Common myeloid progenitor, CD34-positive (primary cell): Measurements from ENCODE around the gene CCDC74B.
A peak's percentile ranks its signal among the peaks of the same experiment; 100 is the strongest.
"Not testable (repeated sequence)": the region's sequence is repeated elsewhere in the genome, so short reads cannot be mapped to it uniquely, and the experiment has no call there.

Experiments used
- CTCF ChIA-PET: fragments of 350-600 bp; sonication (Branson Sonifier 250); formaldehyde crosslinking; loops from one replicate; lab custom pipeline; 2021; ENCODE audit warnings: antibody characterized with exemption; lab: Charles Lee
- POLR2A ChIA-PET: fragments of 350-600 bp; sonication (Branson Sonifier 250); formaldehyde crosslinking; loops from one replicate; lab custom pipeline; 2021; ENCODE audit warnings: antibody characterized with exemption; lab: Charles Lee
- DNase-seq, 3 donors: peaks; one replicate each; pipeline versions ENCODE4 v3.0.0 to v3.0.0-alpha.2; 2013
- H3K27ac ChIP-seq, 2 experiments: 1 replicate in 1 of 2; 2 replicates in 1 of 2; pipeline ENCODE4 v1.7.0; 2013; ENCODE audit warnings: inconsistent platforms in 2 of 2, low read length in 2 of 2, mild to moderate bottlenecking in 2 of 2, low read depth in 1 of 2, moderate library complexity in 1 of 2; ENCODE audit not compliant: severe bottlenecking in 2 of 2, insufficient read depth in 1 of 2, poor library complexity in 1 of 2
- H3K27me3 ChIP-seq, 5 experiments: replicated peaks in 2 of 5; 1 replicate in 3 of 5; 2 replicates in 2 of 5; pipeline versions ENCODE4 v1.6.1 to v1.7.0; 2013; ENCODE audit warnings: low read length in 4 of 5, mild to moderate bottlenecking in 2 of 5, moderate library complexity in 2 of 5, inconsistent platforms in 1 of 5; ENCODE audit not compliant: insufficient read depth in 5 of 5, control insufficient read depth in 4 of 5
- H3K36me3 ChIP-seq, 4 experiments: 1 replicate in 2 of 4; 2 replicates in 2 of 4; pipeline versions ENCODE4 v1.6.1 to v1.7.0; 2013; ENCODE audit warnings: low read length in 3 of 4, control low read depth in 1 of 4, mild to moderate bottlenecking in 1 of 4; ENCODE audit not compliant: control insufficient read depth in 4 of 4, insufficient read depth in 4 of 4
- H3K4me1 ChIP-seq, 4 experiments: 1 replicate in 3 of 4; 2 replicates in 1 of 4; pipeline versions ENCODE4 v1.6.1 to v1.7.1; 2013; ENCODE audit warnings: low read length in 3 of 4, mild to moderate bottlenecking in 3 of 4, control low read depth in 1 of 4, inconsistent platforms in 1 of 4, moderate library complexity in 1 of 4; ENCODE audit not compliant: control insufficient read depth in 4 of 4, insufficient read depth in 4 of 4; ENCODE audit errors: control extremely low read depth in 1 of 4
- H3K4me3 ChIP-seq, 7 experiments: 1 replicate in 4 of 7; 2 replicates in 3 of 7; pipeline versions ENCODE4 v1.5.1 to v1.7.0; 2013; ENCODE audit warnings: mild to moderate bottlenecking in 7 of 7, low read length in 6 of 7, moderate library complexity in 6 of 7, inconsistent platforms in 2 of 7, low read depth in 2 of 7, control low read depth in 1 of 7; ENCODE audit not compliant: insufficient read depth in 4 of 7, control insufficient read depth in 1 of 7; ENCODE audit errors: extremely low read depth in 1 of 7
- H3K9me3 ChIP-seq, 5 experiments: 1 replicate in 4 of 5; 2 replicates in 1 of 5; pipeline versions ENCODE4 v1.6.1 to v1.7.1; 2013; ENCODE audit warnings: low read length in 4 of 5, mild to moderate bottlenecking in 2 of 5, inconsistent platforms in 1 of 5, low read depth in 1 of 5, moderate library complexity in 1 of 5; ENCODE audit not compliant: control insufficient read depth in 4 of 5, insufficient read depth in 2 of 5; ENCODE audit errors: control extremely low read depth in 1 of 5
- WGBS: methylation state at CpG from one replicate; pipeline ENCODE4 v1.1.5; 2013; ENCODE audit not compliant: insufficient coverage; 5-methylcytosine and 5-hydroxymethylcytosine counted together

CCDC74B gene

DNA sequence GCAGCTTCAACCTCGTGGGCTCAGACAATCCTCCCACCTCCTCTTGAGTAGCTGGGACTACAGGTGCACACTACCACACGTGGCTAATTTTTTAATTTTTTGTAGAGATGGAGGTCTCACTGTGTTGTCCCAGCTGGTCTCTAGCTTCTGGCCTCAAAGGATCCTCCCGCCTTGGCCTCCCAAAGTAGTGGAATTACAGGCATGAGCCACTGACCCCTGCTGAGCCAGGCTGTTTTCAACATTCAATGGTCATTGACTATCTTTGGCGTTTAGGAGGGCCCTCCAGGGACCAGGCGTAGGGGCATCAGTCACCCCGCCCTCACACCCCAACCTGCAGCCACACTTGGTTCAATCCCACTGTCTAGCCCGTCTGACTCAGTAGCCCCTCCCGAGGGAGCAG lies 42.4 kb upstream of the CCDC74B start:
- WGBS, result 97% methylated on average over 5 of the region's 8 CpGs
- Histone ChIP-seq H3K9me3 (no peaks in the 10 kb centered on the region), H3K27me3 (no peaks in the 10 kb centered on the region), H3K27ac (no peak overlapping the region), H3K4me3 (no peak overlapping the region), H3K36me3 (peaks cover 3 to 27% (median 18%) of the 10 kb centered on the region in 4 experiments), H3K4me1 (peaks cover 0 to 14% (median 12%) of the 10 kb centered on the region in 4 experiments)
- ChIA-PET CTCF (no interaction called here), POLR2A (no interaction called here)
- no peak for DNase-seq

DNA sequence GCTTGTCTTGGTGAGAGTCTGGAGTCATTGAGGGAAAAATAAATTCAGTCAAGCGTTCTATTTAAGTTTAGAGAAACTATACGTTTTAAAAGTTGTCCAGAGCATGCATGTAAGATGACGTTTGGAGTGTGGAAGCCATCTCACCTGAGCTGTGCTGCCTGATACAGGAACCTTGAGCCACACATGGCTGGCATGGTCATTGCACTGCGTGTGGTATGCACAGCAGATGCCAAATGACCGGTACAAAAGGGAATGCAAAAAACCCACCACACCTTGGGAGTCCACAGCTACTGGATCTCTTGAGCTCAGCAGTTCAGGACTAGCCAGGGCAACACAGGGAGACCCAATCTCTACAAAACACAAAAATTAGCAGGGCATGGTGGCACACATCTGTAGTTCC lies 41.5 kb upstream of the CCDC74B start:
- ChIA-PET POLR2A (no interaction called here), CTCF (no interaction called here)
- no peak overlapping the region for H3K27ac ChIP-seq
- no peaks in the 10 kb centered on the region for H3K27me3 ChIP-seq
- H3K4me3 ChIP-seq, result no peak overlapping the region
- peaks cover 0 to 14% (median 12%) of the 10 kb centered on the region in 4 experiments for H3K4me1 ChIP-seq
- H3K36me3 ChIP-seq, result peaks cover 3 to 25% (median 17%) of the 10 kb centered on the region in 4 experiments
- WGBS, result 100% methylated on average over 4 of the region's 5 CpGs
- H3K9me3 ChIP-seq, result no peaks in the 10 kb centered on the region
- no peak for DNase-seq

DNA sequence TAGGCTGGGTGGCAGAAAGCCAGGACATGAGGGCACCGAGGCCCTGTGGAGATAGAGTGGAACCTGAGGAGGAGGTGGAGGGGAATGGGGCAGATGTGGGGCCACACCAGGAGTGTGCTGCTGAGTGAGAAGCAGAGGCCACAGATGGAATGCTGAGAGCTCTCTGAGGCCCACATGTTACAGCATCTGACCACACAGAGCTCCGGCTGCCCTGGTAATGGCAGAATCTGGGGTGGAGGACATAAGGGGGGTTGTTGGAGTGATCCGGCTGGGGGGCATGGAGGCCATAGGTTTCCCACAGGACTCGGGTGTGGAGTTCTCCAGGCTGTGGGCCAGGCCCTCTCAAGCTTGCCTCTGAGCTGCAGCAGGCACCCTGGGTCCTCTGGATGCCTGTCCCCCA lies 41.0 kb upstream of the CCDC74B start:
- no peak for DNase-seq
- ChIA-PET CTCF (no interaction called here), POLR2A (no interaction called here)
- Histone ChIP-seq H3K36me3 (peaks cover 3 to 21% (median 15%) of the 10 kb centered on the region in 4 experiments), H3K27ac (no peak overlapping the region), H3K4me1 (peaks cover 0 to 15% (median 14%) of the 10 kb centered on the region in 4 experiments), H3K4me3 (no peak overlapping the region), H3K27me3 (no peaks in the 10 kb centered on the region), H3K9me3 (no peaks in the 10 kb centered on the region)
- WGBS, result 100% methylated on average over 2 of the region's 4 CpGs

DNA sequence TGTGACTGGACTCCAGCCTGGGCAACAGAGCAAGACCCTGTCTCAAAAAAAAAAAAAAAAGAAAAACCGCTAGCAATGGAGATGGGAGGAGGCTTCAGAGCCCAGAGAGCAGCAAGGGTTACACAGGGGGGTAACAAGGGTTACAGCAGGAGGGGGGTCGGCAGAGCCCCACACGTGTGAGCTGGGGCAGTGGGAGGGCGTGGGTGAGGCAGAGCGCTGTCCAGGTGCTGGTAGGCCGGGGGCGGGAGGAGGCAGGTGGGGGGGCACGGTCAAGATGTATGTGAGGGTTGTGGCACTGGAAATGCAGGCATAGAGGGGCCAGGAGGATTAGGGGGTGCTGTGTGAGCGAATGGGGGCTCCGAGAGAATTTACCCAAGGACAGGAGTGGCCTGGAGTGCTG lies 40.5 kb upstream of the CCDC74B start:
- POLR2A ChIA-PET, result no interaction called here
- CTCF ChIA-PET, result no interaction called here
- H3K4me1 ChIP-seq, result peaks cover 0 to 20% (median 18%) of the 10 kb centered on the region in 4 experiments
- peaks cover 3 to 21% (median 15%) of the 10 kb centered on the region in 4 experiments for H3K36me3 ChIP-seq
- H3K27ac ChIP-seq, result no peak overlapping the region
- H3K4me3 ChIP-seq, result no peak overlapping the region
- no peaks in the 10 kb centered on the region for H3K27me3 ChIP-seq
- H3K9me3 ChIP-seq, result no peaks in the 10 kb centered on the region
- 98% methylated on average over 8 of the region's 10 CpGs for WGBS
- DNase-seq, result no peak

DNA sequence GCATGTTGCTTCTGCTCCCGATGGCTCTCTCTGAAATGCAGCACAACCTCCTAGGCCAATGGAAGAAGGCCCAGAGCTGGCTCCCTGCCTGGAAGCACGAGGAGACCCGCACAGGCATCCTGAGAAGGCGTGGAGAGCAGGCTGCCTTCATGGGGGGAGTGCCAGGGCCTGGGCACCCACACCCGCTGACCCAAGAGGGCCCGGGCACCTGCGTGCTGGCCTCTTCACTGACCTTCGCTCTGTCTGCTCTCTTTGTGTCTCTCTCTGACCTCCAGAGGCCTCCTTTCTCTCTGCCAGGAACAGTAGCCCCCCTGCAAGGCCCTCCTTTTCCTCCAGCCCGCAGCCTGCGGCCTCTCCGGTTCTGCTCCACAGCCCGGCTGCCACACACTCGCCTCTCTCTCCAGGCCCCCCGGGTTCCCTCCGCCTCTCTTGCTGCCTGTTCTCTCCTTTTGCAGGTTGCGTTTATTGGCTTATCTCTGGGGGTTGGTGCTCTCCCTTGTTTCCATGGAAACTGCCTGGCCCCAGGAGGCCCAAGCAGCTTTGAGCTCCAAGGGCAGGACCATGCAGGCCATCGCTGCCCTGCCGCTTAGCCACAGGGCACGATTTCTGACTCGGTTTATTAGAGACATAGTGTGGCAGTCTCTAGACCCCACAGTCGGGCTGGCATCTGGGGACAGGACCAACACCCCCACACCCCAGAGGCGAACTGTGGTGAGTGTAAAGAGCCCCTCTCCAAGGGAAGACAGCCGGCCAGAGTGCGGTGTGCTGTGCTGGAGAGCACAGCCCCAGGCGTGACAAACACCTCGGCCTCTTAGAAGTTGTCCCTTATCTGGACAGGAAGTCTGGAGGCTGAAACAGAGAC lies 38.8 kb upstream of the CCDC74B start:
- H3K36me3 ChIP-seq, result peaks cover 3 to 18% (median 9%) of the 10 kb centered on the region in 4 experiments
- WGBS, result 91% methylated on average over 20 of the region's 26 CpGs
- peak overlapping the region in 1 of 2 experiments; percentile 73 for H3K27ac ChIP-seq
- DNase-seq, result no peak
- H3K4me1 ChIP-seq, result peaks cover 0 to 24% (median 23%) of the 10 kb centered on the region in 4 experiments
- ChIA-PET CTCF (no interaction called here), POLR2A (no interaction called here)
- no peaks in the 10 kb centered on the region for H3K9me3 ChIP-seq
- H3K4me3 ChIP-seq, result peak overlapping the region in 3 of 7 experiments; percentile 71 to 94 (median 81)
- H3K27me3 ChIP-seq, result no peaks in the 10 kb centered on the region

DNA sequence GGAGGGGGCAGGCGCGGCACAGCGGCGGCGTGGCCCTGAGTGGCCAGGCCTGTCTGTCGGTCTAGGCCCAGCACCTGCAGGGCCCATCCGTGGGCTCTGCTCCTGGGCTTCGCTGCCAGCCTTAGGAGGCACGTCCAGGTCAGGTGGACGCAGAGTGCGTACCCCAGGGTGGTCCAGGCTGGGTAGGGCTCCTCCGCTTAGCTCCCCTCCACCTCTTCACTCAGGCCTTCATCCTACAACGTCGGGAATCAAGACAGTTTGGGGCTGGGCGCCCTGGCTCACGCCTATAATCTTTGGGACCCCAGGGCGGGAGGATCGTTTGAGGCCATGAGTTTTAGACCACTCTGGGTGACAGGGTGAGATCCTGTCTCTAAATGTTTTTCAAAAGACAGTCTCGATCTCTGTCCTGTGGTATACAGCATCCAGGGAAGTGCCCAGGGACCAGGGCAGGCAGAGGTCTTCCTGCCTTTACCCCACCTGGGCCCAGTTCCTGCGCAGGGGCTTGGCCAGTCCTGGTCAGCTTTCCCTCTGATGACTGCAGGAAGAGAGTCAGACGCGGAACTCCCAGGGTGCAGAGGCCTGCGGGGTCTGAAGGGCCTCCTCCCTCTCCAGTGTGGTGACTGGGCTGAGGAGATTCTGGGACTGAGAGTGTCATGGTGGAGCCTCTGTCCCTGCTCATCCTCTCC lies 38.1 kb upstream of the CCDC74B start:
- H3K9me3 ChIP-seq, POLR2A ChIA-PET, H3K27me3 ChIP-seq: not testable (repeated sequence)
- CTCF ChIA-PET, result interaction anchor here (0.8 to 1.5 kb wide), 2 partner anchors 15 to 39 kb away, joined by 3 read pairs; no protein-coding TSS in a partner anchor
- Histone ChIP-seq H3K36me3 (peaks cover 3 to 16% (median 7%) of the 10 kb centered on the region in 4 experiments), H3K27ac (peak overlapping the region in 1 of 2 experiments; percentile 73), H3K4me3 (peak overlapping the region in 6 of 7 experiments; percentile 37 to 94 (median 72)), H3K4me1 (peaks cover 0 to 24% (median 23%) of the 10 kb centered on the region in 4 experiments)
- WGBS, result 54% methylated on average over 12 of the region's 23 CpGs
- peak in 1 of 3 donors; percentile 9 for DNase-seq
